Measurements from ENCODE around the gene CAMKK1. TPM values are rescaled to one million over a fixed set of nuclear protein-coding genes. Genes with fewer than 3 reads are reported as not detected.

Gene CAMKK1
- total and polyA plus RNA-seq, 9 of the 15 experiments (the other 6 are each of a cell fraction or from before 2014, with no cell fraction given): 0.34 to 7.5 (median 4.9) TPM

DNA sequence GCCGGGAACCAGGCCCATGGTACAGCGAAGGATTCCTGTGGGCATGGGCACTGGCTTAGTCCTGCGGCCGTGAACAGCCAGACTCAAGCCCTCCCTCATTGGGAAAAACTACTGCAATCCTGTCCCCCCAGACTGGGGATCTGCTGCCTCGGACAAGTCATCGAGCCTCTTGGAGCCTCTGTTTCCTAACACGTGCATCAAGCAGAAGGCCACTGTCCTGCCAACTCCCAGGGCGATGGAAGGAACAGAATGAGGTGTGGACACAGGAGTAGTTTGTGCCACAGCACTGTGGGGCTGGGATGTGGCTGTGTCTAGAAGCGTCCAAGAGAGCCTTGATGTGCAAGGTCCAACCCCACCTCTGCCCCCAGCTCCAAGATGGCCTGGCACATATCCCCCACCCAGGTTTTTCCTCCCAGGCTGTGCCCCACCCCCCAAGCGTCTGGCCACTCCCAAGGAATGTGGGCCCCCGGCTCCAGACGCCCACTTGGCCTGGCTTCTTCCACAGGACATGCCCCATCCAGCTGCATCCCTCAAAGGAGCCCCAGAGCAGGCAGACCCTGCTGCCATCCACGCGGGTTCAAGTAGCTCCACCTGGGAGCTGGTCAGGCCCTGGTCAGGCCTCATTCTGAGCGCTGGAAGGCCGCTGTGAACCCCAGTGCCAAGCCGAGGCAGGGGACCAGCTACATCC is 3.4 kb downstream of the CAMKK1 start (continued):
- TF ChIP-seq HSF4 (CRISPR knock-in tag; IDR thresholded peaks at IDR 0.05; ENCODE audit: borderline replicate concordance) (no peak), ZNF586 (CRISPR knock-in tag; conservative IDR thresholded peaks at IDR 0.05) (no peak), MCM7 (IDR thresholded peaks at IDR 0.05) (no peak), HEY1 (CRISPR knock-in tag; IDR thresholded peaks at IDR 0.05; ENCODE audit: borderline replicate concordance) (no peak), TCF3 (CRISPR knock-in tag; IDR thresholded peaks at IDR 0.05) (no peak)
- TF ChIP-seq, protein P1, sequence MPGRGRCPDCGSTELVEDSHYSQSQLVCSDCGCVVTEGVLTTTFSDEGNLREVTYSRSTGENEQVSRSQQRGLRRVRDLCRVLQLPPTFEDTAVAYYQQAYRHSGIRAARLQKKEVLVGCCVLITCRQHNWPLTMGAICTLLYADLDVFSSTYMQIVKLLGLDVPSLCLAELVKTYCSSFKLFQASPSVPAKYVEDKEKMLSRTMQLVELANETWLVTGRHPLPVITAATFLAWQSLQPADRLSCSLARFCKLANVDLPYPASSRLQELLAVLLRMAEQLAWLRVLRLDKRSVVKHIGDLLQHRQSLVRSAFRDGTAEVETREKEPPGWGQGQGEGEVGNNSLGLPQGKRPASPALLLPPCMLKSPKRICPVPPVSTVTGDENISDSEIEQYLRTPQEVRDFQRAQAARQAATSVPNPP (IDR thresholded peaks at IDR 0.05; ENCODE audit: borderline replicate concordance, insufficient read depth, insufficient read length): no peak

DNA sequence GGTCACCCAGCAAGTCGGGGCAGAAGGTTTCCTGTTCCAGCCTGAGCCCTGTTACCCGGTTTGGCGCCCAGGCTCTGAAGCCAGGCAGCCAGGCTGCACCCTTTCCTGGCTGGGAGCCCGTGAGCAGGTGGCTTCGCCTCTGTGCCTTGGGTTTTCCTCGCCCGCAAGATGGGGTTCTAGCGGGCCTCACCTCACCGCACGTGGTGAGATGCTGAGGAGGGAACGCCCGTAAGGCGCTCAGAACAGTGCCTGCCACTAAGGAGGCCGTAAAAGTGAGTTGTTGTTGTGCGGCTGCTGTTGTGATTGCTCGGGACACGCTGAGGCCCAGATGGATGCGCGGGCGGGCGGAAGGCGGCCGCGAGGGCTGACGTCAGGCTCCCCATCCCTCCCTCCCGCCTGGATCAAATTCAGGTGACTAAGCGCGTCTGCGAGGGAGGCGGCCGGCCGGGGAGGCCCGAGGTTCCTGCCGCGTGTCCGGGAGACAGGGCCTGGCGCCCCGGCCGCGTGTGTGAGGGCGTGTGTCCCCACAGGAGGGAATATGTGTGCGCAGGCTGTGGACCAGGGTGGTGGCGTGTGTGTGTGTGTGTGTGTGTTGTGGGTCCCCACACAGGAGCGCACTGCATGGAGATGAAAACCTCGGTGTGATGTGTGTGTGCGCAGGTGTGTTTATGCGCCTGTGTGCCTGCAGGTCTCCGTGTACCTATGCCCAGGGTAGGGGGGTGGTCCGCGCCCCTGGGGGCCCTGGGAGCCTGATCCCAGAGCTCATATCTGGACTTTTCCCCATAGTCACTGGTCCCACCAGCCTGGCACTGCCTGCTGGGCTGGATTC is 4.3 kb downstream of the CAMKK1 start:
- DNase-seq (ENCODE audit: extremely low read depth in 1 of 4, low spot score in 3 of 4) (peak; percentile 82 to 92 (median 86)), FAIRE-seq (peak; percentile 82), ATAC-seq (peak; percentile 72)
- H2AFZ ChIP-seq (ENCODE audit: low read depth, low read length): peak overlapping the region; percentile 77
- in situ Hi-C loops (cut with MboI) (no loop called here), intact Hi-C loops (cut with micrococcal nuclease) (no loop called here)
- peaks cover 36% of the 10 kb centered on the region for H3K79me2 ChIP-seq (ENCODE audit: control insufficient read depth, insufficient read depth, low read length)
- no peaks in the 10 kb centered on the region for H3K9me3 ChIP-seq (replicated peaks; ENCODE audit: control insufficient read depth, insufficient read depth, low read depth, low read length)
- peak overlapping the region; percentile 68 for H3K4me2 ChIP-seq (ENCODE audit: insufficient read depth, low read length)
- no peaks in the 10 kb centered on the region for H3K27me3 ChIP-seq (ENCODE audit: control insufficient read depth in 2 of 2, insufficient read depth in 2 of 2, low read length in 2 of 2)
- H3K9ac ChIP-seq (ENCODE audit: insufficient read depth in 1 of 2, low read depth in 2 of 2, low read length in 2 of 2): peak overlapping the region; percentile 79 to 92
- ChIA-PET CTCF (ENCODE audit: low intra/inter-chr PET ratio) (no interaction called here), POLR2A (no interaction called here)
- H3K4me3 ChIP-seq: no peak overlapping the region
- H4K20me1 ChIP-seq (replicated peaks; ENCODE audit: control insufficient read depth, insufficient read depth, low read length): no peaks in the 10 kb centered on the region
- H3K27ac ChIP-seq (ENCODE audit: extremely low read depth, low read depth, low read length): peak overlapping the region; percentile 87
- TSS peak; percentile 92 for BruUV-seq (replicated peaks)
- peaks cover 27 to 66% of the 10 kb centered on the region in 2 experiments for H3K4me1 ChIP-seq (replicated peaks in 1 of 2; ENCODE audit: control insufficient read depth in 2 of 2, insufficient read depth in 2 of 2, low read length in 2 of 2)
- no peaks in the 10 kb centered on the region for H3K9me1 ChIP-seq (ENCODE audit: control insufficient read depth, insufficient read depth, low read length)
- peaks cover 17% of the 10 kb centered on the region; the same call in 1 of the 3 replicates for H3K36me3 ChIP-seq (ENCODE audit: control insufficient read depth, insufficient read depth, low read length)
- WGBS (ENCODE audit: insufficient coverage, low coverage, missing lambda C conversion rate): 11% methylated on average over 7 of the region's 50 CpGs
- TF ChIP-seq CXXC5 (CRISPR knock-in tag; IDR thresholded peaks at IDR 0.05) (peak; percentile 78), ZNF699 (CRISPR knock-in tag; IDR thresholded peaks at IDR 0.05; ENCODE audit: insufficient replicate concordance) (no peak), CBFB (CRISPR knock-in tag; IDR thresholded peaks at IDR 0.05) (0 out of 2 replicates have a peak, but pooled peaks have one; percentile 24), FOXM1 (IDR thresholded peaks at IDR 0.05; ENCODE audit: low read depth) (no peak), FOXM1 (CRISPR knock-in tag; IDR thresholded peaks at IDR 0.05; ENCODE audit: low read depth) (no peak)
- TF ChIP-seq, protein P2, sequence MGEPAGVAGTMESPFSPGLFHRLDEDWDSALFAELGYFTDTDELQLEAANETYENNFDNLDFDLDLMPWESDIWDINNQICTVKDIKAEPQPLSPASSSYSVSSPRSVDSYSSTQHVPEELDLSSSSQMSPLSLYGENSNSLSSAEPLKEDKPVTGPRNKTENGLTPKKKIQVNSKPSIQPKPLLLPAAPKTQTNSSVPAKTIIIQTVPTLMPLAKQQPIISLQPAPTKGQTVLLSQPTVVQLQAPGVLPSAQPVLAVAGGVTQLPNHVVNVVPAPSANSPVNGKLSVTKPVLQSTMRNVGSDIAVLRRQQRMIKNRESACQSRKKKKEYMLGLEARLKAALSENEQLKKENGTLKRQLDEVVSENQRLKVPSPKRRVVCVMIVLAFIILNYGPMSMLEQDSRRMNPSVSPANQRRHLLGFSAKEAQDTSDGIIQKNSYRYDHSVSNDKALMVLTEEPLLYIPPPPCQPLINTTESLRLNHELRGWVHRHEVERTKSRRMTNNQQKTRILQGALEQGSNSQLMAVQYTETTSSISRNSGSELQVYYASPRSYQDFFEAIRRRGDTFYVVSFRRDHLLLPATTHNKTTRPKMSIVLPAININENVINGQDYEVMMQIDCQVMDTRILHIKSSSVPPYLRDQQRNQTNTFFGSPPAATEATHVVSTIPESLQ (CRISPR knock-in tag; IDR thresholded peaks at IDR 0.05): no peak
